Thyroid gland (tissue), 4 donors: ENCODE results near the gene VGLL4. TPM values are rescaled to one million over a fixed set of nuclear protein-coding genes. Genes with fewer than 3 reads are reported as not detected.

Experiments used
- DNase-seq, 2 donors: peaks; one replicate each; pipeline ENCODE4 v3.0.0-alpha.2; 2019
- H3K27ac ChIP-seq, 3 donors: fragments of 200-600 bp; sonication (generic); 1 replicate in 2 of 3; 2 replicates in 1 of 3; pipeline ENCODE4 v1.5.1; 2016 to 2019; ENCODE audit warnings: mild to moderate bottlenecking in 1 of 3, moderate library complexity in 1 of 3
- H3K27me3 ChIP-seq: fragments of 200-600 bp; sonication (generic); one replicate; pipeline ENCODE4 v1.5.1; 2019
- H3K36me3 ChIP-seq, 2 donors: fragments of 200-600 bp; sonication (generic); one replicate each; pipeline ENCODE4 v1.5.1; 2016 to 2019
- H3K4me1 ChIP-seq, 2 donors: fragments of 200-600 bp; sonication (generic); one replicate each; pipeline ENCODE4 v1.5.1; 2017 to 2019
- H3K4me3 ChIP-seq, 3 donors: fragments of 200-600 bp; sonication (generic); replicated peaks in 1 of 3; 1 replicate in 2 of 3; 2 replicates in 1 of 3; pipeline ENCODE4 v1.5.1; 2016; ENCODE audit warnings: mild to moderate bottlenecking in 1 of 3
- H3K9me3 ChIP-seq: fragments of 200-600 bp; sonication (generic); one replicate; pipeline ENCODE4 v1.5.1; 2017
- CTCF ChIP-seq, 6 experiments: fragments of 200-600 bp in 3 of 6; fragments of 450-650 bp in 3 of 6; sonication (generic) in 3 of 6; IDR thresholded peaks; one replicate each; pipeline ENCODE4 v1.5.1; 2016 to 2019; ENCODE audit warnings: antibody characterized with exemption in 6 of 6, mild to moderate bottlenecking in 2 of 6, inconsistent platforms in 1 of 6, moderate library complexity in 1 of 6
- POLR2A ChIP-seq, 2 donors: fragments of 450-650 bp; IDR thresholded peaks; one replicate each; pipeline ENCODE4 v1.6.1; 2017; ENCODE audit warnings: antibody characterized with exemption in 2 of 2, mild to moderate bottlenecking in 2 of 2, moderate library complexity in 1 of 2
- WGBS, 2 donors: methylation state at CpG; one replicate each; pipeline ENCODE4 v1.1.5; 2017; 5-methylcytosine and 5-hydroxymethylcytosine counted together
- intact Hi-C: fragments of 100-400 bp; cut with DNase I; formaldehyde crosslinking; loops from one replicate; pipeline ENCODE4 v1.15.1; 2023
- total RNA-seq, 4 donors: library from RNA; depleted of rRNA; stranded (reverse); fragments of >200 nt; gene quantifications; one replicate each; pipeline ENCODE4 v1.2.3, GENCODE V29; 2016

Gene VGLL4
- total RNA-seq, 4 donors from 2014 or later: 96.0 to 142 (median 131) TPM

- TF ChIP-seq POLR2A (IDR thresholded peaks at IDR 0.05) (no peak), CTCF (IDR thresholded peaks at IDR 0.05) (no peak)
- Histone ChIP-seq H3K27me3 (no peaks in the 10 kb centered on the region), H3K27ac (peak overlapping the region; percentile 57 to 90 (median 80)), H3K9me3 (no peaks in the 10 kb centered on the region), H3K36me3 (peaks cover 3 to 6% of the 10 kb centered on the region in 2 donors), H3K4me1 (peaks cover 0 to 34% of the 10 kb centered on the region in 2 donors), H3K4me3 (no peak overlapping the region)
- 83 to 94% methylated on average over 18 to 26 of the region's 27 CpGs for WGBS, 2 donors
- intact Hi-C loops: no loop called here
- DNase-seq: no peak
Observed at GRCh38 chr3:11567516-11568467, 75.9 kb downstream of the VGLL4 start.

- Histone ChIP-seq H3K36me3 (peaks cover 3 to 6% of the 10 kb centered on the region in 2 donors), H3K27ac (peak overlapping the region in 2 of 3 donors; percentile 80 to 90), H3K27me3 (no peaks in the 10 kb centered on the region), H3K9me3 (no peaks in the 10 kb centered on the region), H3K4me3 (no peak overlapping the region), H3K4me1 (peaks cover 0 to 34% of the 10 kb centered on the region in 2 donors)
- TF ChIP-seq POLR2A (IDR thresholded peaks at IDR 0.05) (no peak), CTCF (IDR thresholded peaks at IDR 0.05) (no peak)
- WGBS, 2 donors: 89 to 90% methylated on average over 17 of the region's 17 CpGs
- intact Hi-C loops: no loop called here
- no peak for DNase-seq
Observed at GRCh38 chr3:11566916-11567315, 76.8 kb downstream of the VGLL4 start.

GRCh38 chr3:11566478-11566877, 77.2 kb downstream of the VGLL4 start:
- intact Hi-C loops: no loop called here
- 97% methylated on average over 20 of the region's 20 CpGs for WGBS, 2 donors
- H3K27ac ChIP-seq: no peak overlapping the region
- TF ChIP-seq CTCF (IDR thresholded peaks at IDR 0.05): no peak
- no peak for TF ChIP-seq POLR2A (IDR thresholded peaks at IDR 0.05)
- DNase-seq: no peak
- H3K36me3 ChIP-seq: peaks cover 3 to 6% of the 10 kb centered on the region in 2 donors
- peaks cover 0 to 34% of the 10 kb centered on the region in 2 donors for H3K4me1 ChIP-seq
- no peaks in the 10 kb centered on the region for H3K9me3 ChIP-seq
- H3K27me3 ChIP-seq: no peaks in the 10 kb centered on the region
- H3K4me3 ChIP-seq: no peak overlapping the region

- no peak overlapping the region for H3K4me3 ChIP-seq
Observed at GRCh38 chr3:11565932-11566331, 77.8 kb downstream of the VGLL4 start.

More at GRCh38 chr3:11565932-11566331, 77.8 kb downstream of the VGLL4 start:
- Histone ChIP-seq H3K36me3 (peaks cover 3 to 6% of the 10 kb centered on the region in 2 donors), H3K27ac (no peak overlapping the region), H3K9me3 (no peaks in the 10 kb centered on the region), H3K4me1 (peaks cover 0 to 38% of the 10 kb centered on the region in 2 donors), H3K27me3 (no peaks in the 10 kb centered on the region)
- no peak for DNase-seq
- intact Hi-C loops: no loop called here
- 97 to 98% methylated on average over 9 of the region's 9 CpGs for WGBS, 2 donors
- TF ChIP-seq CTCF (IDR thresholded peaks at IDR 0.05) (no peak), POLR2A (IDR thresholded peaks at IDR 0.05) (no peak)
